B cell (primary cell): ENCODE results near the gene DLAT. TPM values are rescaled to one million over a fixed set of nuclear protein-coding genes. Genes with fewer than 3 reads are reported as not detected.

Source experiments
- ATAC-seq: fragments of 200-7000 bp; cut with Tn5 transposase; one replicate; pipeline ENCODE4 v1.10.0; 2021; ENCODE audit warnings: low read depth, mild to moderate bottlenecking, moderate number of reproducible peaks, moderate library complexity
- CTCF ChIA-PET: fragments of 350-600 bp; sonication (Branson Sonifier 250); formaldehyde crosslinking; loops from one replicate; lab custom pipeline; 2021; ENCODE audit warnings: antibody characterized with exemption, inconsistent platforms; lab: Charles Lee
- POLR2A ChIA-PET: fragments of 350-600 bp; sonication (Branson Sonifier 250); formaldehyde crosslinking; loops from one replicate; lab custom pipeline; 2021; ENCODE audit warnings: antibody characterized with exemption; lab: Charles Lee
- DNase-seq: peaks from one replicate; pipeline ENCODE4 v3.0.0; 2013
- H2AFZ ChIP-seq: 2 replicates; pipeline ENCODE4 v1.6.1; 2012; ENCODE audit warnings: mild to moderate bottlenecking, low read depth, low read length; ENCODE audit not compliant: insufficient read depth, poor library complexity, severe bottlenecking
- H3K27ac ChIP-seq, 2 donors: 1 replicate in 1 of 2; 2 replicates in 1 of 2; pipeline ENCODE4 v1.5.1; 2012 to 2013; ENCODE audit warnings: low read length in 2 of 2, mild to moderate bottlenecking in 2 of 2, moderate library complexity in 1 of 2
- H3K27me3 ChIP-seq, 4 experiments: fragments of 200-600 bp in 1 of 4; sonication (generic) in 1 of 4; replicated peaks in 1 of 4; 1 replicate in 2 of 4; 2 replicates in 2 of 4; pipeline versions ENCODE4 v1.6.1 to v1.7.0; 2013 to 2016; ENCODE audit warnings: low read length in 3 of 4, mild to moderate bottlenecking in 2 of 4, mixed read lengths in 1 of 4, moderate library complexity in 1 of 4; ENCODE audit not compliant: insufficient read depth in 4 of 4, control insufficient read depth in 3 of 4; ENCODE audit errors: control extremely low read depth in 1 of 4
- H3K36me3 ChIP-seq, 2 experiments: replicated peaks in 1 of 2; 1 replicate in 1 of 2; 2 replicates in 1 of 2; pipeline versions ENCODE4 v1.6.1 to v1.7.1; 2013; ENCODE audit warnings: low read length in 1 of 2; ENCODE audit not compliant: insufficient read depth in 2 of 2, control insufficient read depth in 1 of 2; ENCODE audit errors: control extremely low read depth in 1 of 2, extremely low read depth in 1 of 2
- H3K4me1 ChIP-seq, 2 donors: fragments of 200-600 bp in 1 of 2; sonication (generic) in 1 of 2; 1 replicate in 1 of 2; 2 replicates in 1 of 2; pipeline versions ENCODE4 v1.5.1 to v1.6.1; 2013 to 2017; ENCODE audit warnings: low read length in 2 of 2; ENCODE audit not compliant: control insufficient read depth in 2 of 2, insufficient read depth in 2 of 2
- H3K4me2 ChIP-seq: replicated peaks from 2 replicates; pipeline ENCODE3; 2012; ENCODE audit warnings: mild to moderate bottlenecking, low read depth, low read length; ENCODE audit not compliant: poor library complexity, severe bottlenecking
- H3K4me3 ChIP-seq, 5 experiments: fragments of 200-600 bp in 1 of 5; sonication (generic) in 1 of 5; 1 replicate in 3 of 5; 2 replicates in 2 of 5; pipeline versions ENCODE4 v1.5.1 to v1.7.0; 2011 to 2016; ENCODE audit warnings: low read length in 4 of 5, mild to moderate bottlenecking in 4 of 5, low read depth in 2 of 5, control low read depth in 1 of 5, moderate library complexity in 1 of 5; ENCODE audit not compliant: insufficient read depth in 1 of 5; ENCODE audit errors: control extremely low read depth in 1 of 5, extremely low read depth in 1 of 5
- H3K79me2 ChIP-seq: fragments of 200-600 bp; sonication (generic); one replicate; pipeline ENCODE4 v1.6.0; 2016; ENCODE audit warnings: low read length; ENCODE audit not compliant: control insufficient read depth, insufficient read depth
- H3K9ac ChIP-seq: fragments of 200-600 bp; sonication (generic); 2 replicates; pipeline ENCODE4 v1.6.1; 2017; ENCODE audit warnings: mild to moderate bottlenecking, low read length, moderate library complexity
- H3K9me3 ChIP-seq, 3 donors: one replicate each; pipeline versions ENCODE4 v1.6.1 to v1.7.1; 2013; ENCODE audit warnings: low read length in 2 of 3; ENCODE audit not compliant: control insufficient read depth in 2 of 3, insufficient read depth in 1 of 3; ENCODE audit errors: control extremely low read depth in 1 of 3
- H4K20me1 ChIP-seq: 2 replicates; pipeline ENCODE4 v1.6.0; 2012; ENCODE audit warnings: mild to moderate bottlenecking, low read length; ENCODE audit not compliant: insufficient read depth, control insufficient read depth, poor library complexity, severe bottlenecking
- H3K27ac Mint-ChIP-seq: one replicate; pipeline ENCODE4 v1.8.0; 2021; ENCODE audit warnings: mixed read lengths
- H3K27me3 Mint-ChIP-seq: one replicate; pipeline ENCODE4 v1.8.0; 2021; ENCODE audit warnings: mixed read lengths
- H3K4me1 Mint-ChIP-seq: one replicate; pipeline ENCODE4 v1.8.0; 2021; ENCODE audit warnings: mixed read lengths
- H3K4me3 Mint-ChIP-seq: one replicate; pipeline ENCODE4 v1.8.0; 2021; ENCODE audit warnings: mixed read lengths
- H3K9me3 Mint-ChIP-seq: one replicate; pipeline ENCODE4 v1.8.0; 2022; ENCODE audit warnings: mixed read lengths; ENCODE audit not compliant: insufficient read depth
- CTCF ChIP-seq: fragments of 200-600 bp; IDR thresholded peaks from one replicate; pipeline ENCODE4 v1.8.0; 2022; ENCODE audit warnings: antibody characterized with exemption, mild to moderate bottlenecking
- EZH2 ChIP-seq: IDR thresholded peaks from 2 replicates; pipeline ENCODE4 v1.6.1; 2012; ENCODE audit warnings: borderline replicate concordance, low read depth, mild to moderate bottlenecking, moderate library complexity, low read length; ENCODE audit not compliant: insufficient read depth, poor library complexity, severe bottlenecking
- WGBS: methylation state at CpG from one replicate; pipeline ENCODE4 v1.1.5; 2013; ENCODE audit warnings: missing lambda C conversion rate; ENCODE audit not compliant: insufficient coverage; 5-methylcytosine and 5-hydroxymethylcytosine counted together
- intact Hi-C: fragments of 100-400 bp; cut with micrococcal nuclease; formaldehyde crosslinking; loops from one replicate; pipeline ENCODE4 v1.10.0; 2022
- polyA minus RNA-seq: library from RNA; depleted of rRNA, polyadenylated mRNA; stranded (reverse); fragments of >200 nt; gene quantifications from 2 replicates; pipeline ENCODE4 v1.2.3, GENCODE V29; 2012
- polyA plus RNA-seq: library from polyadenylated mRNA; depleted of rRNA; stranded (reverse); fragments of >200 nt; gene quantifications from 2 replicates; pipeline ENCODE4 v1.2.3, GENCODE V29; 2012
- total RNA-seq, 2 donors: library from RNA; stranded (reverse); fragments of 120-200 nt in 1 of 2; gene quantifications; 1 replicate in 1 of 2; 2 replicates in 1 of 2; pipeline versions ENCODE4 v1.2.3 to v1.2.4, GENCODE V29; 2013 to 2022

DLAT gene
- total RNA-seq (19.8 and 21.1 TPM in 2 replicates), polyA plus RNA-seq (6.1 and 8.9 TPM in 2 replicates), polyA minus RNA-seq (15.9 and 16.1 TPM in 2 replicates)
- 26.1 TPM for total RNA-seq (2013)

DNA sequence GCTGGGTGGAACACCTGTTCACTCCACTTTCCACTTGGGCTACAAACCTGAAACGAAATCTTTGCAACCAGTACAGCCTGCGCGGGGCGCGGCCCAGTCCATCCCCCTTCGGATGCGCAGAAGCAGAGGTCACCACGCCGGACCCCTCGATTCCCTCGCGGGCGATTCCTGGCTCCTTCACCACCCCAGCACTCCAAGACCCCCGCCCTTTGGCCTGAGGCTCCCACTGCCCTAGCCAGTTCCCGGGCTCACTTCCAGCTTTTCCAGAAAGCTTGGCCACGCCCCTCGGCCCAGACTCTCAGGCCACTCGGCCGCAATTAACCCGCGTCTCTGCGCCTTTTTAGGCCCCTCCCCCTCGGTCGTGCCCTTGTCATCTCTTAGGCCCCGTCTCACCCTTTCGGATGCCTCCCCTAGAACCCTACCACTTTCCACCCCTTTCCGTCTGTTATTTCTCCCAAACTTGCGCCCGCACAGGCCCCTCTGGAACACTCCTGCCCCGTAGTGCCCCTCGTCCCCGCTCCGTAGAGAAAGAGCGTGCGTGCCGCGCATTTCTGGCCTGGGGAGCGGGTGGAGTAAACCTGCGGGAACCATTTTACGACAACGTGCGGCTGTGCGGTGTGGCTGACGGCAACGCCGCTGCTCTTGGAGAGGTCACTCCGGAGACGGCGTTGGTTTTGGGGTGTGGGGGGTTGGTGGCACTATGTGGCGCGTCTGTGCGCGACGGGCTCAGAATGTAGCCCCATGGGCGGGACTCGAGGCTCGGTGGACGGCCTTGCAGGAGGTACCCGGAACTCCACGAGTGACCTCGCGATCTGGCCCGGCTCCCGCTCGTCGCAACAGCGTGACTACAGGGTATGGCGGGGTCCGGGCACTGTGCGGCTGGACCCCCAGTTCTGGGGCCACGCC, at the start of gene DLAT:
Gene DLAT, plus strand, starts transcription at position 636 of the 906 bp plus-strand sequence. Its CDS starts 65 bp downstream, at position 701.
- Histone ChIP-seq H3K4me2 (peak within 1 kb of the TSS; percentile 95), H3K27ac (peak within 1 kb of the TSS; percentile 75 to 83), H3K9ac (peak within 1 kb of the TSS; percentile 99), H4K20me1 (no peaks in the 10 kb centered on the region), H3K9me3 (no peaks in the 10 kb centered on the region), H3K4me3 (peak within 1 kb of the TSS; percentile 76 to 100 (median 98)), H3K27me3 (no peaks in the 10 kb centered on the region), H3K4me1 (peaks cover 18 to 20% of the 10 kb centered on the region in 2 donors), H3K79me2 (peaks cover 23% of the 10 kb centered on the region), H2AFZ (peak within 1 kb of the TSS; percentile 99), H3K36me3 (peaks cover 0 to 19% of the 10 kb centered on the region in 2 experiments)
- POLR2A ChIA-PET: interaction anchor here (0.6 kb wide), 1 partner anchor 156 kb away, joined by 6 read pairs; no protein-coding TSS in a partner anchor
- no peaks in the 10 kb centered on the region for H3K9me3 Mint-ChIP-seq
- ATAC-seq (peak; percentile 83), DNase-seq (peak; percentile 90)
- TF ChIP-seq EZH2: no peak
- no peak for TF ChIP-seq CTCF
- WGBS: under 1% methylated on average over 71 of the region's 71 CpGs
- H3K27me3 Mint-ChIP-seq: no peaks in the 10 kb centered on the region
- peaks cover 29% of the 10 kb centered on the region for H3K4me1 Mint-ChIP-seq
- CTCF ChIA-PET: interaction anchor here (0.9 to 1.2 kb wide), 3 partner anchors 49 to 95 kb away, joined by 3 to 4 read pairs (median 3); no protein-coding TSS in a partner anchor
- H3K4me3 Mint-ChIP-seq: peak within 1 kb of the TSS; percentile 100
- intact Hi-C loops: loop anchor here (1.0 to 10.0 kb wide), 8 partner anchors 48 to 1730 kb away; partner anchors contain the start of genes CFAP68, FDXACB1, PTS and RDX
- H3K27ac Mint-ChIP-seq: peak within 1 kb of the TSS; percentile 98
